ENCODE results near the gene TBC1D2.

DNA sequence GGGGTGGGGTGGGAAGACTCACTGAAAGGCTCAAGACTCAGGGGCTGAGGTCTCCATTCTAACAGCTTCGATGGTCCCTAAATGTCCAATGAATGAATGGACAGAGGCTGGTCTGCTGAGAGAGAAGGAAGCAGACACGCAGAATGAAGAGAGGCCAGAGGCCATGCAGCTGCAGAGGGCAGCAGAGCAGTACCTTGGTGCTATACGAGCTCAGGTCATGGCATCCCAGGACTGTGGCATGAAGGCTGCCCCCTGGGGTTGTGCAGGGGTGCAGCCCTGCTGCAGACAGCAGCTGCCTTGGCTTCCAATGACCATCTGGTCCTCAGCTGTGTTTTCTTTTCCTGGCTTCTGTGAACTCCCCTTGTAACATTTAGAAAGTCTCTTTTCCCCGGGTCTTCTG, 47.8 kb downstream of the TBC1D2 start:
- peak in 1 of 2 donors; percentile 10 for TF ChIP-seq CTCF (conservative IDR thresholded peaks at IDR 0.05 in 1 of 2, IDR thresholded peaks at IDR 0.05 in 1 of 2; ENCODE audit: low read depth in 1 of 2, low read length in 2 of 2)
- no peak for TF ChIP-seq EZH2 (IDR thresholded peaks at IDR 0.05; ENCODE audit: low read length, missing control alignments)

Data from fibroblast of lung (primary cell).